Measurements from ENCODE around the gene ITGB7.

DNA sequence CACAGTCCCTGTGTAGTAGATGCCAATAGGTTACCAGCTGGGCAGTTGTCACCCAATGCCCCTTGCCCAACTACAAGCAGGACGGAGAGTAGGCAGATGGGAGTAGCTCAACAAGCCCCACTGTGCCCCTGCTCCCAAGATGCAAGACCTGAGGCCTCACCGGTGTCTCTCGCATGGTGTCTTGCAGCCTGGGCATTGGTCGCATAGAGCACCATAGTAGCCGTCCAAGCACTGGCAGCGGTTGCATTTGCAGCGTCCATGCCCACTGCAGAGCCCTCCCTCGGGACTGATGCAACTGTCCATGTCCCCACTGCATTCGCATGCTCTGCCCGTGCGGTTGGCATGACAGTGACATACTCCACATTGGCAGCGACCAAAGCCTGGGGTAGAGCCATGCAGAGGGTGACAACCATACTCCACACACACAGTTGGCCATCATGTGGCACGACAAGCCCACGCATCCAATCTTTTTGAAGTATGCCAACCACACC lies 14.5 kb downstream of the ITGB7 start:
- no peak for TF ChIP-seq CTCF (IDR thresholded peaks at IDR 0.05)
- no peak for TF ChIP-seq POLR2A (IDR thresholded peaks at IDR 0.05)
